ENCODE results near the gene EIF4G2. TPM values are rescaled to one million over a fixed set of nuclear protein-coding genes. Genes with fewer than 3 reads are reported as not detected.

EIF4G2 gene
- total and polyA plus RNA-seq, 10 of the 15 experiments (the other 5 are each of a cell fraction or from before 2014, with no cell fraction given): 210 to 1,104 (median 713) TPM

- peak; percentile 64; the same call in 1 of the 2 replicates for TF ChIP-seq CBX5 (IDR thresholded peaks at IDR 0.05; ENCODE audit: low read depth)
- TF ChIP-seq BCL11A (IDR thresholded peaks at IDR 0.05; ENCODE audit: low read depth, low read length): no peak
These were observed at the start of gene EIF4G2 (continued) for GRCh38 chr11:10808553-10809372.

- peak; percentile 95 for ATAC-seq
- H3K27me3 ChIP-seq (replicated peaks in 1 of 2; ENCODE audit: control insufficient read depth in 2 of 2, insufficient read depth in 2 of 2, low read length in 1 of 2): no peaks in the 10 kb centered on the region
- no peaks in the 10 kb centered on the region for H4K20me1 ChIP-seq (ENCODE audit: control insufficient read depth, insufficient read depth)
- FAIRE-seq: peak; percentile 75
- H3K79me2 ChIP-seq (ENCODE audit: control insufficient read depth, insufficient read depth, low read length): peaks cover 51% of the 10 kb centered on the region
- H3K9me3 ChIP-seq (replicated peaks; ENCODE audit: control insufficient read depth, insufficient read depth, low read length): no peaks in the 10 kb centered on the region
- peak within 1 kb of the TSS; percentile 85 for H3K4me2 ChIP-seq (ENCODE audit: control insufficient read depth, insufficient read depth)
- DNase-seq (ENCODE audit: low read depth, low spot score): peak; percentile 90
- in situ Hi-C loops (cut with MboI): no loop called here
- peak within 1 kb of the TSS; percentile 92 for H3K4me3 ChIP-seq
- intact Hi-C loops (cut with micrococcal nuclease; ENCODE audit: unreplicated experiment): loop anchor here (1.0 to 10.0 kb wide), 4 partner anchors 36 to 987 kb away; partner anchors contain the start of genes CTR9 and USP47
- H3K27ac ChIP-seq (ENCODE audit: control insufficient read depth, insufficient read depth): peak within 1 kb of the TSS; percentile 87
- ChIA-PET POLR2A (interaction anchor here (0.8 to 3.3 kb wide), 10 partner anchors 8 to 107 kb away, joined by 3 to 87 read pairs (median 4); partner anchors contain the start of genes CTR9 and EIF4G2), SMC1A (ENCODE audit: uncharacterized antibody, unreplicated experiment) (interaction anchor here (0.7 to 3.1 kb wide), 7 partner anchors 22 to 983 kb away, joined by 3 to 31 read pairs (median 3); partner anchors contain the start of gene EIF4G2), RAD21 (ENCODE audit: unreplicated experiment) (interaction anchor here (1.6 to 3.8 kb wide), 2 partner anchors 48 to 65 kb away, joined by 6 to 32 read pairs; partner anchors contain the start of gene EIF4G2), CTCF (interaction anchor here (0.9 to 1.9 kb wide), 8 partner anchors 9 to 94 kb away, joined by 3 to 15 read pairs (median 4); partner anchors contain the start of gene EIF4G2)
- 1% methylated on average over 57 of the region's 59 CpGs for WGBS (ENCODE audit: insufficient coverage, insufficient replicate concordance, low lambda C conversion rate, missing lambda C conversion rate)
- H2AFZ ChIP-seq (ENCODE audit: control insufficient read depth, low read depth, low read length): peak within 1 kb of the TSS; percentile 84
- peak within 1 kb of the TSS; percentile 93 for H3K9ac ChIP-seq (ENCODE audit: control insufficient read depth, insufficient read depth, low read length)
- no peaks in the 10 kb centered on the region for H3K4me1 ChIP-seq (ENCODE audit: control insufficient read depth, insufficient read depth, low read length)
- H3K36me3 ChIP-seq (ENCODE audit: control insufficient read depth in 2 of 2, insufficient read depth in 2 of 2, low read length in 1 of 2): peaks cover 0 to 20% of the 10 kb centered on the region in 2 experiments; a peak in 3 of 4 replicates
- BruUV-seq (replicated peaks): no TSS peak
- TF ChIP-seq PBX3 (IDR thresholded peaks at IDR 0.05; ENCODE audit: insufficient replicate concordance, low read depth, low read length) (peak; percentile 96), NFIC (IDR thresholded peaks at IDR 0.05; ENCODE audit: low read depth, low read length) (peak; percentile 43; the same call in 1 of the 2 replicates), IKZF1 (conservative IDR thresholded peaks at IDR 0.05) (peak; percentile 90), REST (IDR thresholded peaks at IDR 0.05; ENCODE audit: low read depth, low read length) (no peak), NBN (IDR thresholded peaks at IDR 0.05) (peak; percentile 98), ZNF592 (IDR thresholded peaks at IDR 0.05) (no peak), SRF (IDR thresholded peaks at IDR 0.05; ENCODE audit: low read depth in 2 of 2, low read length in 2 of 2) (0 out of 4 replicates have a peak, but pooled peaks of 1 of the 2 experiments have one; percentile 48), SIX5 (IDR thresholded peaks at IDR 0.05; ENCODE audit: low read depth, low read length, severe bottlenecking) (no peak)
These were observed 49.1 kb upstream of the EIF4G2 start, which contains the start of gene ZBED5 for GRCh38 chr11:10857709-10858438. TSS of gene ZBED5 (minus strand) at chr11:10858053. CDS start at chr11:10854945, 3,108 bp downstream.

All from GM12878 (cell line).